ENCODE results near the gene PTK7.

- no peak for TF ChIP-seq CTCF (conservative IDR thresholded peaks at IDR 0.05; ENCODE audit: low read length)
- TF ChIP-seq EZH2phosphoT487 (IDR thresholded peaks at IDR 0.05; ENCODE audit: borderline replicate concordance, low read depth, low read length), result no peak
These were observed 105.5 kb downstream of the PTK7 start for GRCh38 chr6:43181621-43181941.

Measured in OCI-LY7 (cell line).